ENCODE data around the gene ANKS3.

- TF ChIP-seq CTCF (conservative IDR thresholded peaks at IDR 0.05; ENCODE audit: low read depth in 2 of 2) (no peak), REST (IDR thresholded peaks at IDR 0.05; ENCODE audit: unreplicated experiment) (no peak)
These were observed 54.0 kb downstream of the ANKS3 start for GRCh38 chr16:4679850-4680636.
